PC-3 (cell line): Measurements from ENCODE around the gene NHSL1. TPM values are rescaled to one million over a fixed set of nuclear protein-coding genes. Genes with fewer than 3 reads are reported as not detected.

ENCODE experiments used
- ATAC-seq: fragments of 200-7000 bp; cut with Tn5 transposase; 2 replicates; pipeline ENCODE4 v1.9.1; 2020; ENCODE audit warnings: mild to moderate bottlenecking, moderate library complexity
- BruUV-seq: library from RNA; stranded (reverse); fragments of 400-500 nt; replicated peaks from 2 replicates; lab custom pipeline; 2021; lab: Mats Ljungman, UMichigan
- CTCF ChIA-PET: fragments of 300-600 bp; sonication (Branson Sonifier 250); formaldehyde crosslinking; loops from one replicate; lab custom pipeline; 2022; ENCODE audit warnings: antibody characterized with exemption; lab: Charles Lee
- POLR2A ChIA-PET: fragments of 300-600 bp; sonication (Branson Sonifier 250); formaldehyde crosslinking; loops from one replicate; lab custom pipeline; 2022; ENCODE audit warnings: antibody characterized with exemption; ENCODE audit not compliant: unreplicated experiment; lab: Charles Lee
- DNase-seq: peaks from one replicate; pipeline ENCODE4 v3.0.0-alpha.2; 2015
- H2AFZ ChIP-seq: fragments of 300-600 bp; sonication (generic); 2 replicates; pipeline ENCODE4 v1.6.0; 2016; ENCODE audit warnings: antibody characterized with exemption, low read length
- H3F3A ChIP-seq: fragments of 300-600 bp; sonication (generic); one replicate; pipeline ENCODE4 v1.6.0; 2017; ENCODE audit warnings: antibody characterized with exemption, low read length, control low read depth, mild to moderate bottlenecking; ENCODE audit not compliant: unreplicated experiment
- H3K27ac ChIP-seq: fragments of 300-600 bp; sonication (generic); 2 replicates; pipeline ENCODE4 v1.5.1; 2016; ENCODE audit warnings: mild to moderate bottlenecking, low read length
- H3K27me3 ChIP-seq: fragments of 300-600 bp; sonication (generic); 2 replicates; pipeline ENCODE4 v1.6.1; 2016; ENCODE audit warnings: low read length, mixed read lengths
- H3K36me3 ChIP-seq: fragments of 300-600 bp; sonication (generic); 2 replicates; pipeline ENCODE4 v1.6.1; 2016; ENCODE audit warnings: low read depth, mixed run types, low read length, mixed read lengths
- H3K4me1 ChIP-seq: fragments of 300-600 bp; sonication (generic); 2 replicates; pipeline ENCODE4 v1.5.1; 2016; ENCODE audit warnings: low read length; ENCODE audit not compliant: insufficient read depth
- H3K4me2 ChIP-seq: fragments of 300-600 bp; sonication (generic); 2 replicates; pipeline ENCODE4 v1.6.0; 2016; ENCODE audit warnings: low read length
- H3K4me3 ChIP-seq: fragments of 300-600 bp; sonication (generic); 2 replicates; pipeline ENCODE4 v1.5.1; 2016; ENCODE audit warnings: mild to moderate bottlenecking, low read length, mixed read lengths
- H3K79me2 ChIP-seq: fragments of 300-600 bp; sonication (generic); 2 replicates; pipeline ENCODE4 v1.6.1; 2017; ENCODE audit warnings: low read length, mixed read lengths
- H3K9ac ChIP-seq: fragments of 300-600 bp; sonication (generic); 2 replicates; pipeline ENCODE4 v1.6.0; 2016; ENCODE audit warnings: mild to moderate bottlenecking, low read length
- H3K9me2 ChIP-seq: fragments of 300-600 bp; sonication (generic); replicated peaks from 2 replicates; pipeline ENCODE4 v1.6.1; 2016; ENCODE audit warnings: mixed run types, low read length, mixed read lengths
- H3K9me3 ChIP-seq: fragments of 300-600 bp; sonication (generic); 2 replicates; pipeline ENCODE4 v1.6.1; 2016; ENCODE audit warnings: low read length, mixed read lengths
- H4K20me1 ChIP-seq: fragments of 300-600 bp; sonication (generic); 2 replicates; pipeline ENCODE4 v1.6.1; 2016; ENCODE audit warnings: low read length, mixed read lengths
- CTCF ChIP-seq: fragments of 300-600 bp; sonication (generic); conservative IDR thresholded peaks from 2 replicates; pipeline ENCODE4 v1.5.1; 2017; ENCODE audit warnings: antibody characterized with exemption, low read depth, mild to moderate bottlenecking, low read length
- EZH2 ChIP-seq: fragments of 300-600 bp; sonication (generic); IDR thresholded peaks from one replicate; pipeline ENCODE4 v1.6.1; 2017; ENCODE audit warnings: antibody characterized with exemption, mild to moderate bottlenecking, low read length; ENCODE audit not compliant: unreplicated experiment
- EZH2phosphoT487 ChIP-seq: fragments of 300-600 bp; sonication (generic); IDR thresholded peaks from 2 replicates; pipeline ENCODE4 v1.6.1; 2018; ENCODE audit warnings: mild to moderate bottlenecking, antibody characterized with exemption, low read length, borderline replicate concordance
- intact Hi-C: fragments of 100-400 bp; cut with micrococcal nuclease; formaldehyde crosslinking; loops from 2 replicates; pipeline ENCODE4 v1.9.0; 2023
- total RNA-seq: library from RNA; depleted of rRNA; stranded (reverse); fragments of >200 nt; gene quantifications from 2 replicates; pipeline ENCODE4 v1.2.3, GENCODE V29; 2014

Gene NHSL1
- total RNA-seq, 1 experiment from 2014 or later: 4.8 TPM

GRCh38 chr6:138504764-138505689 lies 5.7 kb upstream of the NHSL1 start:
- Histone ChIP-seq H3K9me3 (no peaks in the 10 kb centered on the region), H3K4me2 (no peak overlapping the region), H3K4me1 (0 out of 2 replicates have a peak, but pooled peaks cover 6% of the 10 kb centered on the region), H3K36me3 (no peaks in the 10 kb centered on the region), H3K27me3 (no peaks in the 10 kb centered on the region), H3K4me3 (no peak overlapping the region), H3K79me2 (no peaks in the 10 kb centered on the region), H4K20me1 (no peaks in the 10 kb centered on the region), H2AFZ (no peak overlapping the region), H3K9ac (no peak overlapping the region), H3K9me2 (no peaks in the 10 kb centered on the region), H3F3A (no peaks in the 10 kb centered on the region), H3K27ac (no peak overlapping the region)
- intact Hi-C loops: no loop called here
- ChIA-PET POLR2A (no interaction called here), CTCF (no interaction called here)
- no peak for TF ChIP-seq EZH2
- no peak for TF ChIP-seq EZH2phosphoT487
- TF ChIP-seq CTCF: no peak
- DNase-seq (no peak), ATAC-seq (peak; percentile 51; the same call in 1 of the 2 replicates)
- BruUV-seq: no TSS peak

GRCh38 chr6:138503881-138504680 lies 4.8 kb upstream of the NHSL1 start:
- no peak overlapping the region for H2AFZ ChIP-seq
- ChIA-PET CTCF (no interaction called here), POLR2A (no interaction called here)
- no peak overlapping the region for H3K27ac ChIP-seq
- H3K9me3 ChIP-seq: no peaks in the 10 kb centered on the region
- no peaks in the 10 kb centered on the region for H3K9me2 ChIP-seq
- intact Hi-C loops: no loop called here
- TF ChIP-seq EZH2phosphoT487 (no peak), CTCF (no peak)
- BruUV-seq: no TSS peak
- H3K27me3 ChIP-seq: no peaks in the 10 kb centered on the region
- no peaks in the 10 kb centered on the region for H3F3A ChIP-seq
- no peak for DNase-seq
- H3K36me3 ChIP-seq: no peaks in the 10 kb centered on the region
- no peaks in the 10 kb centered on the region for H3K79me2 ChIP-seq
- H4K20me1 ChIP-seq: no peaks in the 10 kb centered on the region
- H3K4me2 ChIP-seq: no peak overlapping the region
- 0 out of 2 replicates have a peak, but pooled peaks cover 6% of the 10 kb centered on the region for H3K4me1 ChIP-seq
- H3K4me3 ChIP-seq: no peak overlapping the region
- H3K9ac ChIP-seq: no peak overlapping the region
- no peak for ATAC-seq
